GM18505 (cell line): ENCODE results near the gene VCPKMT.

Experiments
- ATAC-seq: cut with Tn5 transposase; IDR thresholded peaks from one replicate; pipeline ENCODE4 v1.9.1; 2021; ENCODE audit not compliant: unreplicated experiment
- POLR2A ChIP-seq: IDR thresholded peaks from 4 replicates; pipeline ENCODE4 v1.6.1; 2011; ENCODE audit warnings: borderline replicate concordance; ENCODE audit not compliant: insufficient read depth, insufficient read length; ENCODE audit errors: extremely low read depth

Gene VCPKMT

GRCh38 chr14:50106178-50106577, 10.2 kb downstream of the VCPKMT start:
- no peak for ATAC-seq
- TF ChIP-seq POLR2A = no peak

GRCh38 chr14:50103558-50103957, 12.8 kb downstream of the VCPKMT start:
- TF ChIP-seq POLR2A = no peak
- ATAC-seq = no peak

DNA sequence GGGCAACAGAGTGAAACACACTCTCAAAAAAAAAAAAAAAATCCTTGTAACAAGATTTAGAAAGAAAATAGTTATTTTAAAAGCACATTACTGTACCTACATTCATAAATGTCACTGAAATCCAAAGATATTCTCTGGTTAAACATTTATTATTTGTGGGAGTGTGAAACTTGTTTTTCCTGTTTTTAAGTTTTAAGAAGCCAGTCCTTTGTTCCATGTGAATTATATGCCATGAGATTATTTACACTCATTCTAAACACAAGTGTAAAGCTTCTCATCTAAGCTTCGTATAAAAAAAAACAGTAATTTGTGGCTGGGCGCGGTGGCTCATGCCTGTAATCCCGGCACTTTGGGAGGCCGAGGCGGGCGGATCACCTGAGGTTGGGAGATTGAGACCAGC, 15.0 kb downstream of the VCPKMT start:
- TF ChIP-seq POLR2A = no peak
- no peak for ATAC-seq

- ATAC-seq = no peak
- TF ChIP-seq POLR2A = no peak
Measured at GRCh38 chr14:50100805-50101204, 15.6 kb downstream of the VCPKMT start.

DNA sequence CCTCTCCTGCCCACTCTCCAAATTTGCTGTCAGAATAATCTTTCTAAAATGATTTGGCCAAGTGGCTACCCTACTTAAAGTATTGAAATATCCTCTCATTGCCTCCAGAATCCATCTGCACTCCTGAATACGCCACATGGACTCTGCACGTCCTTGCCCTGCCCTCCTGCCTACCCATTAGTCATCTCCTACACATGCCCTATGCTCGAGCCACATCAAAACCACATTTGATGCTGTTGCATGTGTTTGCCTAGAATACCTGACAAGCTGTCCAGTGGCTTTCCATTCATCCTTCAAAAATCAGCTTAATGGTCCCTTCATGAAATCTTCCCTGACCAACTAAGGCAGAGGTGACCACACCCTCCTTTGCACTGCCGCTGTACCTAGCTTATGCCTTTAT, 17.0 kb downstream of the VCPKMT start:
- no peak for ATAC-seq
- no peak for TF ChIP-seq POLR2A

DNA sequence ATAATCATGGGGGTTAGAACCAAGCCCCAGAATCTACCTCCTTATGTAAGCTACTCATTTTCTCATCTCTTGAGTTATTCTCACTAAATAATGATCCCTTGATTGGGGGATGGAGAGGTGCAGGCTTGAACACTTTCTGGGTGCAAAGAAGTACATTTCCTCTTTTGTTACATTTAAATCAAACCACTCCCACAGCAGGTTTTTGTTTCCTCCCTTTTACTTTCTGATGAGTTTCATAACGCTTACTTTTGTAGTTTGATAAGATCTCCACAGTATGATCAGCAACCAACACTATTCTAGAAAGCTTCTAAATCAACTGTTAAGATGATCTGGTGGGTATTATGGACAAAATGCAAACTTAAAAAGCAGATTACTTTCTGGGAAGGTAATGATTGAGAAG, 20.5 kb downstream of the VCPKMT start:
- ATAC-seq = peak; percentile 50
- TF ChIP-seq POLR2A = no peak

- no peak for ATAC-seq
- no peak for TF ChIP-seq POLR2A
Measured at GRCh38 chr14:50094056-50094755, 22.2 kb downstream of the VCPKMT start.

GRCh38 chr14:50093496-50093895, 22.9 kb downstream of the VCPKMT start:
- ATAC-seq = no peak

DNA sequence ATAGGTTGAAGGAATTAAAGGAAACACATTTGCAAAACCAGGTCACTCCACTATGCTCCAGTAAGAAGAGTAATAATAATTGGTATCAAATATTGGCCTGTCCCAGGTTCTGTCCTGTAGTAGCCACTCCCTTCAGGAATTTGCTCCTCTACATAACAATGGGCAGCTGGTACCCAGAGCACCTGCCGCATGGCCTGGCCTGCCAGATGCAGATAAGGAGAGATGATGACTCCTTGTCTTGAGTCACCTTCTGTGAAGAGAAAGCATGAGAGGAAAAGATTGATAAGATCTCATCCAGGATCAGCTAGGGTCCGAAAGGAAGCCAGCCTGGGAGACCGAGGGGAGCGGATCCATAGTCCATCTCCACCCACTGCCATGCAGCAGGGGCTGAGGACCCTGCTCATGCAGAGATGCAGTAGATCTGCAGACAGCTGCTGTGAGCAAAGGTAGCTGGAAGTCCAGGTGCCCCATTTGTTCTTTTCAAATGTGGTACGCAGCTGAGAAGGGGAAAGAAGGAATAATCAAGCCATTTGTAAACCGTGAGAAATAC, 24.3 kb downstream of the VCPKMT start:
- no peak for TF ChIP-seq POLR2A
- no peak for ATAC-seq

More at GRCh38 chr14:50093496-50093895, 22.9 kb downstream of the VCPKMT start:
- TF ChIP-seq POLR2A = no peak

GRCh38 chr14:50091240-50091913, 25.0 kb downstream of the VCPKMT start:
- TF ChIP-seq POLR2A = no peak
- ATAC-seq = no peak

GRCh38 chr14:50089208-50089607, 27.2 kb downstream of the VCPKMT start:
- no peak for TF ChIP-seq POLR2A
- no peak for ATAC-seq

GRCh38 chr14:50088731-50089130, 27.6 kb downstream of the VCPKMT start:
- no peak for ATAC-seq
- no peak for TF ChIP-seq POLR2A

GRCh38 chr14:50088117-50088515, 28.3 kb downstream of the VCPKMT start:
- no peak for ATAC-seq
- no peak for TF ChIP-seq POLR2A
